ACHN (cell line): ENCODE data around the gene ZNF831.

ENCODE experiments used
- DNase-seq: peaks from one replicate; pipeline ENCODE4 v3.0.0-alpha.2; 2015
- in situ Hi-C: cut with HindIII; loops from 2 replicates; pipeline ENCODE4 v1.10.0; 2017; ENCODE audit warnings: low sequenced_read_pairs, low pct_ligation_motif_present, low pct_unique_long_range_greater_than_20kb

Gene ZNF831

GRCh38 chr20:59173938-59174491 lies 10.4 kb downstream of the ZNF831 start:
- no peak for DNase-seq
- in situ Hi-C loops = no loop called here

- in situ Hi-C loops = no loop called here
- DNase-seq = no peak
Measured at GRCh38 chr20:59175002-59175401, 11.4 kb downstream of the ZNF831 start.

GRCh38 chr20:59175861-59176260 lies 12.2 kb downstream of the ZNF831 start:
- in situ Hi-C loops = no loop called here
- DNase-seq = no peak

GRCh38 chr20:59176812-59177211 lies 13.2 kb downstream of the ZNF831 start:
- peak; percentile 2 for DNase-seq
- in situ Hi-C loops = no loop called here

- in situ Hi-C loops = no loop called here
- no peak for DNase-seq
Measured at GRCh38 chr20:59177266-59178250, 13.9 kb downstream of the ZNF831 start.

DNA sequence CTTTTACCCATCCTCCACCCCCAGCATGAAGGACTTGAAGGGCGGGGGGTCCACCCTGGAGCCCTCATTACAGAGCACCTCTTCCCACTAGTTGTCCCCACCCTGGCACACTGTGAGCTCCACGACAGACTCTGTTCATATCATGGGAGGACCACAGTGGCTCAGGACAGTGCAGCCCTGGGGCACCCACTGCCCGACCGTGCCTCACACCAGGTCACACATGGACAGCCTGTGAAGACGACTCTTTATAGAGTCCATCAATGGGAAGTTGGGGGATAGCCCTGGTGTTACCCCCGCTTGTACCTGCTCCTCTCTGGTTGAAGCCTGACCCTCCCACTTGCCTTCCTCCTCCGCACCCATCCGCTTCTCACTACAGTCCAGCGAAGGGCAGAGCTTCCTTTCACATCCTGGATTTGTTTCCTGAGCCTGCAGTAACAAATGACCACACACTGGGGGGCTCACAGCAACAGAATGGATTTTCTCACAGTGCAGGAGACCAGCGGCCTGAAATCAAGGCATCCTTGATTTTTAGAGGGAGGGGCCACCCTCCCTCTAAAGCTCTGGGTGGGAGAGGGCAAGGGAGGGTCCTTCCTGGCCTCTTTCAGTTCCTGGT lies 15.5 kb downstream of the ZNF831 start:
- in situ Hi-C loops = no loop called here
- no peak for DNase-seq

GRCh38 chr20:59179988-59180387 lies 16.4 kb downstream of the ZNF831 start:
- DNase-seq = no peak
- in situ Hi-C loops = no loop called here

DNA sequence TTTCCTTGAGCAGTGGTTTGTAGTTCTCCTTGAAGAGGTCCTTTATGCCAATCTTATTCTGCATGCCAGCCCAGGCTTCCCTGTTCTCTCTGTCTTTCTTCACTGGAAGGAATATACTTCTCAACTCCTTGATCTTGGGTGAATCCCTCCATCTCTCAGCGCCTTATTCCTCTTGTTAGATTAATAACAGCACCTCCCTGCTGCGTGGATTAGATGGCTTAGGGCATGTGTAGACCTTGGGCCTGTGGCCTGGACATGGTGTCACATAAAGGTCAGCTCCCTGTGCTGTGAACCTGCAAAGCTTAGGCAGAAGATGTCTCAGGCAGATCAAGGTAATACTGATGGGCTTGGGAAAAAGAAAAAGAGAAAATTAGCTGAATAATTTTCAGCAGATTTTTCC lies 18.3 kb downstream of the ZNF831 start:
- no peak for DNase-seq
- in situ Hi-C loops = no loop called here

- no peak for DNase-seq
- in situ Hi-C loops = no loop called here
Measured at GRCh38 chr20:59182401-59183044, 18.9 kb downstream of the ZNF831 start.

DNA sequence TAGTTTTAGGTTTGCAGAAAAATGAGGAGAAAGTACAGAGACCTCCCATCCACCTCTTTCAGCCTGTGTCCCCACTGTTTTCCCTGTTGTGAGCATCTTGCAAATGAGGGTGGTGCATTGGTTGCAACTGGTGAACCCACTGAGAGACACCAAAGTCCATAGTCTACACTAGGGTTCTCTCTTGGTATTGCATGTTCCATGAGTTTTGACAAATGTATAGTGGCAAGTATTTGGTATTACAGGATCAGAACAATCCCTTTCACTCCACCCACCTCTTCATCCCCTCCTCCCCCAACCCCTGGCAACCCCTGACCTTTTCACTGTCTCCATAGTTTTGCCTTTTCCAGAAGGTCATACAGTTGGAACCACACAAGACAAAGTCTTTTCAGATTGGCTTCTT lies 20.1 kb downstream of the ZNF831 start:
- in situ Hi-C loops = no loop called here
- DNase-seq = no peak

GRCh38 chr20:59184880-59185447 lies 21.3 kb downstream of the ZNF831 start:
- no peak for DNase-seq
- in situ Hi-C loops = no loop called here

DNA sequence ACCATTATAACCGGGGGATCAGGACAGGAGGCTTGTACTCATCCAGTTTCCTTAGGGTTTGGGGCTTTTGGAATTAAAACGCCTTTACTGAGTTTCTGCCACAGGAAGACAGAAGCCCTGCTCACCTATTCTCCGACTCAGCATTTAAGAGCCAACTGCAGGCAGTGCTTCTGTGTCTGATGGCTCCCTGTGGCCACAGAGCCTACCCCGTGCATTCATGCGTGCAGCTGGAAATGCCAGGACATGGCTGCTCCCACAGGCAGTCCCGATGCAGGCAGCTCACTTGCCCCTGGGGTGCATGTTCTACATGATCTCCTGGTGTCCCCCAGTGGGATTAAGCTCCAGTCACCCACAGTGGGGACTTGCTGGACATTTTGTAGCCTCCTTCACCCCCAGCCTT lies 22.2 kb downstream of the ZNF831 start:
- in situ Hi-C loops = no loop called here
- peak; percentile 5 for DNase-seq

DNA sequence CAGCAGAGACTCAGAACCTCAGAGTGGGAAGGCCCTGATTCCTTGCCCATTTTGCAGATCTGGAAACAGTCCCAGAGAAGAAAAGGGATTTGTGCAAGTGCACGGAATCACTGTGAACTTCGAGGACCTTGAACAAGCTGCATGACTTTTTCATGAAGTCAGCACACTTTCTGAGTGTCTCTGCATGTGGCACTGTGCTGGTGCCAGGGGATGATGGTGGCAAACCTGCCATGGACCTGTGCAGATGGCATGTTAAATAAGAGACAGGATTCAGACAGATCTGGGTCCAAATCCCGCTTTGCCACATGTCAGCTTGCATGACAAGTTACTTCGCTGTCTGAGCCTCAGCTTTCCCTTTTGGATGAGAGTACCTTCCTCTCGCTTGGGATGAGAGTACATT lies 26.8 kb downstream of the ZNF831 start:
- in situ Hi-C loops = no loop called here

GRCh38 chr20:59191036-59191755 lies 27.6 kb downstream of the ZNF831 start:
- in situ Hi-C loops = no loop called here
- DNase-seq = no peak

More for the DNA sequence above, 26.8 kb downstream of the ZNF831 start:
- no peak for DNase-seq

DNA sequence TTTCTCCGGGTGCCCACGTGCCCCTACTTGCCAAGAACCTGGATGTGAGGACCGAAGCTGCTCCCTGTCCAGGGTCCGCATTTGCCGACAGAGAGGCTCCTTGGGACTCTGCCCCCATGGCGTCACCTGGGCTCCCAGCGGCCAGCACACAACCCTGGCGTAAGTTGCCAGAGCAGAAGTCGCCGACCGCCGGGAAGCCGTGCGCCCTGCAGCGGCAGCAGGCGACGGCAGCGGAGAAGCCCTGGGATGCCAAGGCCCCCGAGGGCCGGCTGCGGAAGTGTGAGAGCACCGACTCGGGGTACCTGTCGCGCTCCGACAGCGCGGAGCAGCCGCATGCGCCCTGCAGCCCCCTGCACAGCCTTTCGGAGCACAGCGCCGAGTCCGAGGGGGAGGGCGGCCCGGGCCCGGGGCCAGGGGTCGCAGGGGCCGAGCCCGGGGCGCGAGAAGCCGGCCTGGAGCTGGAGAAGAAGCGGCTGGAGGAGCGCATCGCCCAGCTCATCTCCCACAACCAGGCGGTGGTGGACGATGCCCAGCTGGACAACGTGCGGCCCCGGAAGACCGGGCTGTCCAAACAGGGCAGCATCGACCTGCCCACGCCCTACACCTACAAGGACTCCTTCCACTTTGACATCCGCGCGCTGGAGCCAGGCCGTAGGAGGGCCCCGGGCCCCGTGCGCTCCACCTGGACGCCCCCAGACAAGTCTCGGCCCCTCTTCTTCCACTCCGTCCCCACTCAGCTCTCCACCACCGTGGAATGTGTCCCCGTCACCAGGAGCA lies 28.3 kb downstream of the ZNF831 start:
- in situ Hi-C loops = no loop called here
- DNase-seq = no peak

- DNase-seq = no peak
Measured at GRCh38 chr20:59192533-59192896, 28.9 kb downstream of the ZNF831 start.

GRCh38 chr20:59193325-59193724 lies 29.7 kb downstream of the ZNF831 start:
- no peak for DNase-seq

More at GRCh38 chr20:59192533-59192896, 28.9 kb downstream of the ZNF831 start:
- in situ Hi-C loops = no loop called here

More at GRCh38 chr20:59193325-59193724, 29.7 kb downstream of the ZNF831 start:
- in situ Hi-C loops = no loop called here
